ENCODE results near the gene MTCL1. TPM values are rescaled to one million over a fixed set of nuclear protein-coding genes. Genes with fewer than 3 reads are reported as not detected.
A peak's percentile ranks its signal among the peaks of the same experiment; 100 is the strongest.

The MTCL1 gene
- total and polyA plus RNA-seq, 9 of the 15 experiments (the other 6 are each of a cell fraction or from before 2014, with no cell fraction given) = 0.21 to 7.4 (median 3.7) TPM

GRCh38 chr18:8749492-8749891, 44.1 kb downstream of the MTCL1 start:
- no peak for FAIRE-seq
- Histone ChIP-seq H3K79me2 (ENCODE audit: control insufficient read depth, insufficient read depth, low read length) (no peaks in the 10 kb centered on the region), H2AFZ (ENCODE audit: low read depth, low read length) (no peak overlapping the region), H3K36me3 (ENCODE audit: control insufficient read depth, insufficient read depth, low read length) (no peaks in the 10 kb centered on the region; the same call in 2 of the 3 replicates), H3K27me3 (ENCODE audit: control insufficient read depth in 2 of 2, insufficient read depth in 2 of 2, low read length in 2 of 2) (peaks cover 0 to 4% of the 10 kb centered on the region in 2 experiments; a peak in 1 of 5 replicates), H3K4me3 (no peak overlapping the region), H3K4me1 (replicated peaks in 1 of 2; ENCODE audit: control insufficient read depth in 2 of 2, insufficient read depth in 2 of 2, low read length in 2 of 2) (peaks cover 4 to 5% of the 10 kb centered on the region in 2 experiments; a peak in 2 of 5 replicates), H3K4me2 (ENCODE audit: insufficient read depth, low read length) (no peak overlapping the region), H3K9me3 (replicated peaks; ENCODE audit: control insufficient read depth, insufficient read depth, low read depth, low read length) (no peaks in the 10 kb centered on the region), H3K9ac (ENCODE audit: insufficient read depth in 1 of 2, low read depth in 2 of 2, low read length in 2 of 2) (peak overlapping the region in 1 of 2 experiments; percentile 37; a peak in 1 of 4 replicates), H3K9me1 (ENCODE audit: control insufficient read depth, insufficient read depth, low read length) (peaks cover 7% of the 10 kb centered on the region), H4K20me1 (replicated peaks; ENCODE audit: control insufficient read depth, insufficient read depth, low read length) (no peaks in the 10 kb centered on the region), H3K27ac (ENCODE audit: extremely low read depth, low read depth, low read length) (no peak overlapping the region)
- BruUV-seq (replicated peaks) = no TSS peak
- in situ Hi-C loops (cut with MboI) (no loop called here), intact Hi-C loops (cut with micrococcal nuclease) (no loop called here)
- ATAC-seq = no peak; the same call in 2 of the 3 replicates
- POLR2A ChIA-PET = interaction anchor here (1.2 kb wide), 1 partner anchor 41 kb away, joined by 3 read pairs; no protein-coding TSS in a partner anchor
- WGBS (ENCODE audit: insufficient coverage, low coverage, missing lambda C conversion rate) = 39% methylated on average over 6 of the region's 6 CpGs
- CTCF ChIA-PET (ENCODE audit: low intra/inter-chr PET ratio) = no interaction called here
- no peak for DNase-seq (ENCODE audit: extremely low read depth in 1 of 4, low spot score in 3 of 4)
- TF ChIP-seq BRD9 (IDR thresholded peaks at IDR 0.05; ENCODE audit: low read depth, partially characterized antibody) (no peak), MCM7 (IDR thresholded peaks at IDR 0.05) (no peak), ZBTB43 (CRISPR knock-in tag; IDR thresholded peaks at IDR 0.05) (no peak), USF2 (CRISPR knock-in tag; IDR thresholded peaks at IDR 0.05) (no peak), CREB3L1 (IDR thresholded peaks at IDR 0.05; ENCODE audit: borderline replicate concordance, low read depth) (no peak), GTF3C2 (IDR thresholded peaks at IDR 0.05; ENCODE audit: borderline replicate concordance, extremely low read depth, insufficient read length) (no peak), SMARCA4 (IDR thresholded peaks at IDR 0.05) (no peak), FOXK2 (conservative IDR thresholded peaks at IDR 0.05 in 1 of 2, IDR thresholded peaks at IDR 0.05 in 1 of 2; ENCODE audit: low read depth in 2 of 2) (no peak), E2F5 (CRISPR knock-in tag; IDR thresholded peaks at IDR 0.05) (no peak), GABPA (tag; conservative IDR thresholded peaks at IDR 0.05; ENCODE audit: low read depth) (no peak), GMEB1 (CRISPR knock-in tag; IDR thresholded peaks at IDR 0.05) (no peak), MYC (IDR thresholded peaks at IDR 0.05; ENCODE audit: low read depth, low read length) (no peak), MYC (CRISPR knock-in tag; IDR thresholded peaks at IDR 0.05; ENCODE audit: borderline replicate concordance, low read depth) (no peak)

Measured in K562 (cell line).